IMR-90 (cell line): Measurements from ENCODE around the gene PID1.

Experiments
- CEBPB ChIP-seq: IDR thresholded peaks from 2 replicates; pipeline ENCODE4 v1.6.1; 2012; ENCODE audit warnings: low read depth, low read length, improper control_type of control experiment
- MAFK ChIP-seq: IDR thresholded peaks from 2 replicates; pipeline ENCODE4 v1.6.1; 2012; ENCODE audit warnings: low read depth, low read length, improper control_type of control experiment
- POLR2A ChIP-seq: IDR thresholded peaks from 2 replicates; pipeline ENCODE4 v1.6.1; 2012; ENCODE audit warnings: mild to moderate bottlenecking, low read depth, low read length
- RAD21 ChIP-seq: IDR thresholded peaks from 2 replicates; pipeline ENCODE4 v1.6.1; 2012; ENCODE audit warnings: low read length, improper control_type of control experiment
- RCOR1 ChIP-seq: IDR thresholded peaks from 2 replicates; pipeline ENCODE4 v1.6.1; 2012; ENCODE audit warnings: mild to moderate bottlenecking, low read length, improper control_type of control experiment; ENCODE audit not compliant: insufficient replicate concordance
- TF ChIP-seq, protein P1 (sequence below): conservative IDR thresholded peaks from 2 replicates; pipeline ENCODE4 v1.5.1; 2012; ENCODE audit warnings: mild to moderate bottlenecking, low read depth, low read length, improper control_type of control experiment

- TF ChIP-seq, protein P1, sequence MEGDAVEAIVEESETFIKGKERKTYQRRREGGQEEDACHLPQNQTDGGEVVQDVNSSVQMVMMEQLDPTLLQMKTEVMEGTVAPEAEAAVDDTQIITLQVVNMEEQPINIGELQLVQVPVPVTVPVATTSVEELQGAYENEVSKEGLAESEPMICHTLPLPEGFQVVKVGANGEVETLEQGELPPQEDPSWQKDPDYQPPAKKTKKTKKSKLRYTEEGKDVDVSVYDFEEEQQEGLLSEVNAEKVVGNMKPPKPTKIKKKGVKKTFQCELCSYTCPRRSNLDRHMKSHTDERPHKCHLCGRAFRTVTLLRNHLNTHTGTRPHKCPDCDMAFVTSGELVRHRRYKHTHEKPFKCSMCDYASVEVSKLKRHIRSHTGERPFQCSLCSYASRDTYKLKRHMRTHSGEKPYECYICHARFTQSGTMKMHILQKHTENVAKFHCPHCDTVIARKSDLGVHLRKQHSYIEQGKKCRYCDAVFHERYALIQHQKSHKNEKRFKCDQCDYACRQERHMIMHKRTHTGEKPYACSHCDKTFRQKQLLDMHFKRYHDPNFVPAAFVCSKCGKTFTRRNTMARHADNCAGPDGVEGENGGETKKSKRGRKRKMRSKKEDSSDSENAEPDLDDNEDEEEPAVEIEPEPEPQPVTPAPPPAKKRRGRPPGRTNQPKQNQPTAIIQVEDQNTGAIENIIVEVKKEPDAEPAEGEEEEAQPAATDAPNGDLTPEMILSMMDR: no peak
- TF ChIP-seq MAFK: no peak
- no peak for TF ChIP-seq POLR2A
- TF ChIP-seq RAD21: no peak
- no peak for TF ChIP-seq RCOR1
- TF ChIP-seq CEBPB: no peak
Measured at GRCh38 chr2:229043681-229044080, 227.4 kb downstream of the PID1 start.
